ENCODE data around the gene MAD1L1.

DNA sequence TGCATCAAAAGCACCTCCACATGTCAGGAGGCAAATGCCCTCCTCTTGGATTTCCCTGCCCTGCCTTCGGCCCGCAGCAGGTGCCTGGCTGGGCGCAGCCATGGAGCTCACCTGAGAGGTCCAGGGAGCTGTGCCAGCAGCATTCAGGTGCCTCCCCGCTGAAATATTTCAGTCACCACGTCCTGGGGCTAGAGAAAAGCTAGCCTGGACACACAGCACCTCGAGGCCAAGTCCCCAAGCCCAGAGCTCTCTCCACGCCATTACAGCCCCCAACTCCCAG lies 102.7 kb downstream of the MAD1L1 start:
- TF ChIP-seq CTCF (IDR thresholded peaks at IDR 0.05): no peak
- TF ChIP-seq POLR2A (IDR thresholded peaks at IDR 0.05): no peak
